Fibroblast of lung (primary cell): ENCODE results near the gene HSPA9.

Experiments
- CTCF ChIP-seq, 2 donors: IDR thresholded peaks in 1 of 2; conservative IDR thresholded peaks in 1 of 2; 1 replicate in 1 of 2; 2 replicates in 1 of 2; pipeline ENCODE4 v1.5.1; 2011 to 2012; ENCODE audit warnings: low read length in 2 of 2, control low read depth in 1 of 2, inconsistent platforms in 1 of 2, low read depth in 1 of 2, mild to moderate bottlenecking in 1 of 2
- EZH2 ChIP-seq: IDR thresholded peaks from 2 replicates; pipeline ENCODE4 v1.5.1; 2012; ENCODE audit warnings: low read length, control low read depth, mild to moderate bottlenecking; ENCODE audit errors: missing control alignments

GRCh38 chr5:138573223-138573622 is 2.0 kb downstream of the HSPA9 start:
- TF ChIP-seq CTCF (conservative IDR thresholded peaks at IDR 0.05 in 1 of 2, IDR thresholded peaks at IDR 0.05 in 1 of 2; ENCODE audit: low read depth in 1 of 2, low read length in 2 of 2) (no peak), EZH2 (no peak)
